ENCODE data around the gene EIF2B5. TPM values are rescaled to one million over a fixed set of nuclear protein-coding genes. Genes with fewer than 3 reads are reported as not detected.
A peak's percentile ranks its signal among the peaks of the same experiment; 100 is the strongest.

EIF2B5 gene
- total RNA-seq, 2 donors from 2014 or later = 19.6 to 24.3 TPM

DNA sequence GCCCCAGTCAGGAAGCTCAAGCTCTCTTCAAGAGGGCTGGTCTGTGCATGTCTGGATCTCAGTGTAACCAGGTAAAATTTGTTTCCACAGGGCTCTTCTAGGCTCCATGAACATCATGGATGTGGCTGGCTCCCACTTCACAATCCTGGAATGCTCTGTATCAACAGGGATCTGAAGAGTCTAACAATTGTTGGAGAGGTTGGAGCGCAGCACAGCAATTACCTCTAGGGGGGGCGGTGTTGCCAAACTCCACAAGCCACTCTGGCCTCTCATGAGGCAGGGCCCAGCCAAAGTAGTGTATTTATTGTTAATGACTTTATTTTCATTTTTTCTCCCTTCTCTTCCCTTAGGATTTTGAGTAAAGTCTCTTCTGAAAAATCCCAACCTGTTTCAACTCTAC is 6.1 kb upstream of the EIF2B5 start:
- no peak for DNase-seq (ENCODE audit: low spot score)
- H3K4me3 ChIP-seq = no peak overlapping the region
- H3K36me3 ChIP-seq = no peaks in the 10 kb centered on the region
- H3K27ac ChIP-seq = no peak overlapping the region
- H3K27me3 ChIP-seq = no peaks in the 10 kb centered on the region
- H3K4me1 ChIP-seq = peaks cover 0 to 5% of the 10 kb centered on the region in 2 donors
- TF ChIP-seq, protein P1, sequence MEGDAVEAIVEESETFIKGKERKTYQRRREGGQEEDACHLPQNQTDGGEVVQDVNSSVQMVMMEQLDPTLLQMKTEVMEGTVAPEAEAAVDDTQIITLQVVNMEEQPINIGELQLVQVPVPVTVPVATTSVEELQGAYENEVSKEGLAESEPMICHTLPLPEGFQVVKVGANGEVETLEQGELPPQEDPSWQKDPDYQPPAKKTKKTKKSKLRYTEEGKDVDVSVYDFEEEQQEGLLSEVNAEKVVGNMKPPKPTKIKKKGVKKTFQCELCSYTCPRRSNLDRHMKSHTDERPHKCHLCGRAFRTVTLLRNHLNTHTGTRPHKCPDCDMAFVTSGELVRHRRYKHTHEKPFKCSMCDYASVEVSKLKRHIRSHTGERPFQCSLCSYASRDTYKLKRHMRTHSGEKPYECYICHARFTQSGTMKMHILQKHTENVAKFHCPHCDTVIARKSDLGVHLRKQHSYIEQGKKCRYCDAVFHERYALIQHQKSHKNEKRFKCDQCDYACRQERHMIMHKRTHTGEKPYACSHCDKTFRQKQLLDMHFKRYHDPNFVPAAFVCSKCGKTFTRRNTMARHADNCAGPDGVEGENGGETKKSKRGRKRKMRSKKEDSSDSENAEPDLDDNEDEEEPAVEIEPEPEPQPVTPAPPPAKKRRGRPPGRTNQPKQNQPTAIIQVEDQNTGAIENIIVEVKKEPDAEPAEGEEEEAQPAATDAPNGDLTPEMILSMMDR (IDR thresholded peaks at IDR 0.05) = peak in 1 of 2 donors; percentile 40
- H3K9me3 ChIP-seq = no peaks in the 10 kb centered on the region

GRCh38 chr3:184132945-184133344 is 2.2 kb upstream of the EIF2B5 start:
- H3K36me3 ChIP-seq = peaks cover 6% of the 10 kb centered on the region
- H3K27me3 ChIP-seq = no peaks in the 10 kb centered on the region
- H3K4me3 ChIP-seq = no peak overlapping the region
- TF ChIP-seq, protein P1 (IDR thresholded peaks at IDR 0.05) = no peak
- no peak overlapping the region for H3K27ac ChIP-seq
- no peak for DNase-seq (ENCODE audit: low spot score)
- peaks cover 0 to 24% of the 10 kb centered on the region in 2 donors for H3K4me1 ChIP-seq
- H3K9me3 ChIP-seq = no peaks in the 10 kb centered on the region

DNA sequence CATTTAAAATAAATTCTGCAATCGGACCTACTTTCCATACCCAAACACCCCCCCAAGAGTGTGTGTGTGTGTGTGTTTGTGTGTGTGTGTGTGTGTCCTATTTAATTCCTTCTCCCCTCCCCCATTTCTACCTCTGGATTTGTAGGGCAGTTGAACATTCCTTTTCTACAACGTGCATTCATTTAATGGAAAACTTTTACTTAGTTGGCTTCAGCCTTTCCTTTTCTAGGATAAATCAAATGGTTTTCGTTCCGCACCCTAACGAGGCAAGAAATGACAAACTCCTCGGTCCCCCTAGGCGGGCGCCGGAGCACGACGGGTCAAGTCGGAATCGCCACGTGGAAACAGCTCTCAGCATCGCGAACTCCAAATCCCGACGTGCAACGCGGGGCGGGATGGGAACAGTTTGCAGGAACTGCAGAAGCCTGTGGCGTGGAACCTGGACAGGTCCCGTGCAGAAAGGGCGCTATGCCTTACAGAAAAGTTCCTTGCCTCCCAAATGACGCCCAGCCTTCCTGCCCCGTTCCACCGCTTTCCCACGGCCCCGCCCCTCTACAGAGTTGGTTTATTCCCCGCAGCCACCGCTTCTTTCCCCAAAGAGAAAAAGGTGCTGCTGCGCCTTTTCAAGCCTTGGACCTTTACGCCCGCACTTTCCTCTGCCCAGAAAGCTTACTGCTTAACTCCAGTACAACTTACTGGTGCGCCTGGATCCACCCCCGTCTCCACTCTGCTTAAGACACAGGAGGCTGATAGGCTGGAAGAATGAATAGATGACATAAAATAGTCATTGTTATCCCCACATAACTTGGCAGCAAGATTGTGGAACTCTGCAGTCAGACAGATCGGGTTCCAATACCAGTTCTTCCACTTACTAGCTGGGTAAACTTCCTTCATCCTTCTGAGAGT is 1.1 kb upstream of the EIF2B5 start:
- Histone ChIP-seq H3K9me3 (no peaks in the 10 kb centered on the region), H3K4me3 (peak overlapping the region; percentile 87 to 92)

GRCh38 chr3:184134746-184135148 is 411 bp upstream of the EIF2B5 start:
- peaks cover 20% of the 10 kb centered on the region for H3K36me3 ChIP-seq
- peak overlapping the region; percentile 87 to 92 for H3K4me3 ChIP-seq
- H3K27me3 ChIP-seq = no peaks in the 10 kb centered on the region
- H3K27ac ChIP-seq = peak overlapping the region; percentile 88 to 93
- H3K9me3 ChIP-seq = no peaks in the 10 kb centered on the region
- TF ChIP-seq, protein P1 (IDR thresholded peaks at IDR 0.05) = no peak
- H3K4me1 ChIP-seq = peaks cover 0 to 24% of the 10 kb centered on the region in 2 donors
- DNase-seq (ENCODE audit: low spot score) = no peak

More for the DNA sequence above, 1.1 kb upstream of the EIF2B5 start:
- H3K4me1 ChIP-seq = peaks cover 0 to 24% of the 10 kb centered on the region in 2 donors
- TF ChIP-seq, protein P1 (IDR thresholded peaks at IDR 0.05) = peak in 1 of 2 donors; percentile 21
- H3K27me3 ChIP-seq = no peaks in the 10 kb centered on the region
- H3K27ac ChIP-seq = peak overlapping the region; percentile 88 to 93
- DNase-seq (ENCODE audit: low spot score) = peak; percentile 90
- peaks cover 18% of the 10 kb centered on the region for H3K36me3 ChIP-seq

DNA sequence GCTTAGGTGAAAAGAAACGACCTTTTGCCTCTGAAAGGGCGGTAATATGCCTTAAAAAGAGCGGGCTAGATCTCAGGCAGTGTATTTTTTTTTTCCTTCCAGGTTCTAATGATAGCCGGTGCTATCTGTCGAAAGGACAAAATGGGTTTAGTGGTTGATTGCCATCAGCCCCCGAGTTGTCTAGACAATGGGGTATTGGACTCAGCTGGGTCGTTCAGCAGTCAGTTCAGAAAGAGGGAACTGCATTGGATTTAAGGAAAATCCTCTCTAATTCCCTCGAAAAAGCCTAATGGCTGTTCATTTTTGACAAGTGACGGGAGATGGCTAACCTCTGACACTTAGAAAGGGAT is 728 bp downstream of the EIF2B5 start:
- peaks cover 0 to 24% of the 10 kb centered on the region in 2 donors for H3K4me1 ChIP-seq
- no peak for DNase-seq (ENCODE audit: low spot score)
- peaks cover 32% of the 10 kb centered on the region for H3K36me3 ChIP-seq
- no peaks in the 10 kb centered on the region for H3K9me3 ChIP-seq
- H3K27ac ChIP-seq = peak overlapping the region; percentile 88 to 93
- H3K4me3 ChIP-seq = peak overlapping the region; percentile 87 to 92
- H3K27me3 ChIP-seq = no peaks in the 10 kb centered on the region
- TF ChIP-seq, protein P1 (IDR thresholded peaks at IDR 0.05) = no peak
